ENCODE results near the gene CCDC187.

GRCh38 chr9:136270173-136270705 is 33.7 kb downstream of the CCDC187 start:
- TF ChIP-seq CTCF (IDR thresholded peaks at IDR 0.05): no peak
- TF ChIP-seq ZNF138 (CRISPR knock-in tag; conservative IDR thresholded peaks at IDR 0.05): no peak
- no peak for TF ChIP-seq IRF1 (CRISPR knock-in tag; IDR thresholded peaks at IDR 0.05)
- no peak for TF ChIP-seq RELA (CRISPR knock-in tag; IDR thresholded peaks at IDR 0.05; ENCODE audit: borderline replicate concordance)
- no peak for TF ChIP-seq ZBTB21 (CRISPR knock-in tag; IDR thresholded peaks at IDR 0.05; ENCODE audit: borderline replicate concordance)
- no peak for TF ChIP-seq KAT7 (CRISPR knock-in tag; IDR thresholded peaks at IDR 0.05; ENCODE audit: borderline replicate concordance)
- TF ChIP-seq USF2 (CRISPR knock-in tag; IDR thresholded peaks at IDR 0.05): no peak
- no peak for TF ChIP-seq FOXP4 (CRISPR knock-in tag; IDR thresholded peaks at IDR 0.05)
- TF ChIP-seq NFYB (CRISPR knock-in tag; conservative IDR thresholded peaks at IDR 0.05; ENCODE audit: low read depth): no peak
- TF ChIP-seq HMGA2 (CRISPR knock-in tag; IDR thresholded peaks at IDR 0.05): no peak
- no peak for TF ChIP-seq NR2C2 (CRISPR knock-in tag; IDR thresholded peaks at IDR 0.05)
- TF ChIP-seq NR3C1 (CRISPR knock-in tag; conservative IDR thresholded peaks at IDR 0.05; ENCODE audit: low read depth): no peak
- TF ChIP-seq CBFB (CRISPR knock-in tag; IDR thresholded peaks at IDR 0.05; ENCODE audit: low read depth): no peak
- no peak for TF ChIP-seq GTF2I (CRISPR knock-in tag; conservative IDR thresholded peaks at IDR 0.05)
